HepG2 (cell line): ENCODE data around the gene CCDC70. TPM values are rescaled to one million over a fixed set of nuclear protein-coding genes. Genes with fewer than 3 reads are reported as not detected.

Source experiments
- ATAC-seq: fragments of 200-7000 bp; cut with Tn5 transposase; 3 replicates; pipeline ENCODE4 v1.9.1; 2020; ENCODE audit warnings: mild to moderate bottlenecking, moderate library complexity
- BruUV-seq: library from RNA; stranded (reverse); fragments of 400-500 nt; replicated peaks from 2 replicates; lab custom pipeline; 2021; lab: Mats Ljungman, UMichigan
- CTCF ChIA-PET: fragments of 300-600 bp; formaldehyde crosslinking; extraction: SDS; loops from one replicate; lab custom pipeline; 2021; ENCODE audit warnings: low total read pairs, inconsistent platforms, low intra/inter-chr PET ratio; lab: Yijun Ruan, JAX
- POLR2A ChIA-PET: fragments of 350-600 bp; sonication (Branson Sonifier 250); formaldehyde crosslinking; loops from one replicate; lab custom pipeline; 2020; ENCODE audit warnings: antibody characterized with exemption, inconsistent platforms; lab: Yijun Ruan, JAX
- DNase-seq: peaks from one replicate; pipeline ENCODE4 v3.0.0-alpha.2; 2015; ENCODE audit warnings: low spot score
- FAIRE-seq: peaks from 3 replicates; lab custom pipeline; 2011; peaks lifted over from hg19 to GRCh38; lab: Jason Lieb, UNC
- H2AFZ ChIP-seq: one replicate; pipeline ENCODE4 v1.6.1; 2011; ENCODE audit warnings: low read length, inconsistent platforms
- H3K27ac ChIP-seq: fragments of 300-600 bp; 3 replicates; pipeline ENCODE4 v1.8.0; 2011; ENCODE audit warnings: mixed run types, mild to moderate bottlenecking, mixed read lengths, low read length, inconsistent platforms; ENCODE audit not compliant: insufficient read depth; ENCODE audit errors: extremely low read length
- H3K27me3 ChIP-seq, 2 experiments: fragments of 200-600 bp in 1 of 2; 2 replicates in 1 of 2; 3 replicates in 1 of 2; pipeline versions ENCODE4 v1.6.0 to v1.8.0; 2011; ENCODE audit warnings: low read length in 2 of 2, mild to moderate bottlenecking in 2 of 2, moderate library complexity in 2 of 2, inconsistent platforms in 1 of 2; ENCODE audit not compliant: insufficient read depth in 2 of 2, control insufficient read depth in 1 of 2
- H3K36me3 ChIP-seq, 2 experiments: fragments of 200-600 bp in 1 of 2; replicated peaks in 1 of 2; 2 replicates in 1 of 2; 3 replicates in 1 of 2; pipeline versions ENCODE4 v1.5.1 to v1.8.0; 2011; ENCODE audit warnings: low read length in 2 of 2, inconsistent platforms in 1 of 2; ENCODE audit not compliant: insufficient read depth in 2 of 2, control insufficient read depth in 1 of 2
- H3K4me1 ChIP-seq: 2 replicates; pipeline ENCODE4 v1.5.1; 2012; ENCODE audit warnings: low read length, inconsistent platforms; ENCODE audit not compliant: insufficient read depth
- H3K4me2 ChIP-seq: 2 replicates; pipeline ENCODE4 v1.6.0; 2011; ENCODE audit warnings: low read depth, low read length, inconsistent platforms
- H3K4me3 ChIP-seq, 3 experiments: fragments of 200-600 bp in 1 of 3; sonication (generic), shearing (Covaris generic) in 1 of 3; replicated peaks in 1 of 3; 2 replicates each; pipeline ENCODE4 v1.5.1; 2011 to 2016; ENCODE audit warnings: low read length in 3 of 3, inconsistent platforms in 2 of 3, low read depth in 2 of 3, mild to moderate bottlenecking in 2 of 3, control low read depth in 1 of 3, mixed read lengths in 1 of 3; ENCODE audit not compliant: insufficient read depth in 1 of 3
- H3K79me2 ChIP-seq: one replicate; pipeline ENCODE4 v1.6.1; 2011; ENCODE audit warnings: low read length, inconsistent platforms; ENCODE audit not compliant: insufficient read depth
- H3K9ac ChIP-seq: 2 replicates; pipeline ENCODE4 v1.6.0; 2011; ENCODE audit warnings: mild to moderate bottlenecking, low read depth, low read length, inconsistent platforms; ENCODE audit not compliant: insufficient read depth
- H3K9me3 ChIP-seq: 2 replicates; pipeline ENCODE4 v1.5.1; 2012; ENCODE audit warnings: mild to moderate bottlenecking, low read length
- H4K20me1 ChIP-seq: 2 replicates; pipeline ENCODE4 v1.6.0; 2011; ENCODE audit warnings: inconsistent platforms, mild to moderate bottlenecking, low read length, moderate library complexity; ENCODE audit not compliant: insufficient read depth
- GABPB1 ChIP-seq: IDR thresholded peaks from 2 replicates; pipeline ENCODE4 v1.6.1; 2016; ENCODE audit warnings: mild to moderate bottlenecking, missing genetic modification reagents, moderate library complexity, missing compliant biosample characterization
- KDM3A ChIP-seq: IDR thresholded peaks from 2 replicates; pipeline ENCODE4 v1.6.1; 2018; ENCODE audit warnings: low read depth, missing compliant biosample characterization
- MAFF ChIP-seq: IDR thresholded peaks from 2 replicates; pipeline ENCODE4 v1.6.1; 2011; ENCODE audit warnings: low read depth, low read length, improper control_type of control experiment
- MAFG ChIP-seq: sonication (generic); formaldehyde crosslinking; IDR thresholded peaks from 2 replicates; pipeline ENCODE4 v1.5.1; 2020; ENCODE audit warnings: mild to moderate bottlenecking, missing genetic modification reagents
- MAFK ChIP-seq, 2 experiments: IDR thresholded peaks in 1 of 2; conservative IDR thresholded peaks in 1 of 2; 2 replicates each; pipeline ENCODE4 v1.6.1; 2011; ENCODE audit warnings: improper control_type of control experiment in 2 of 2, low read length in 2 of 2
- NFYB ChIP-seq: sonication (generic); formaldehyde crosslinking; IDR thresholded peaks from 2 replicates; pipeline ENCODE4 v1.4.0; 2020; ENCODE audit warnings: missing genetic modification reagents
- SP5 ChIP-seq: IDR thresholded peaks from 2 replicates; pipeline ENCODE4 v1.6.1; 2016; ENCODE audit warnings: low read depth, borderline replicate concordance
- SRSF1 ChIP-seq: fragments of 200-400 bp; formaldehyde crosslinking; optimal IDR thresholded peaks from 2 replicates; pipeline ENCODE3; 2017; ENCODE audit warnings: mild to moderate bottlenecking, low read depth, low read length, moderate library complexity
- WGBS: methylation state at CpG from one replicate; pipeline ENCODE4 v1.1.6; 2017; ENCODE audit warnings: low lambda C conversion rate; 5-methylcytosine and 5-hydroxymethylcytosine counted together
- in situ Hi-C: cut with HindIII; loops from 2 replicates; pipeline ENCODE4 v1.10.0; 2017; ENCODE audit warnings: low pct_unique_long_range_greater_than_20kb; ENCODE audit not compliant: extremely low pct_ligation_motif_present
- intact Hi-C: fragments of 100-400 bp; cut with micrococcal nuclease; formaldehyde crosslinking; loops from one replicate; pipeline ENCODE4 v1.10.0; 2022; ENCODE audit not compliant: unreplicated experiment
- polyA plus RNA-seq, 8 experiments: library from polyadenylated mRNA; depleted of rRNA in 3 of 8; stranded (reverse) in 7 of 8; unstranded in 1 of 8; fragments of >200 nt; fragmentation: Illumina TruSeq in 4 of 8; extraction: Trizol in 4 of 8; gene quantifications; 2 replicates each; pipeline versions ENCODE4 v1.2.1 to v1.2.3, GENCODE V29; 2011 to 2016; ENCODE audit warnings: low read depth in 4 of 8, missing spikeins in 1 of 8, mixed read lengths in 1 of 8; ENCODE audit not compliant: insufficient read depth in 1 of 8
- total RNA-seq, 5 experiments: library from RNA; depleted of rRNA; stranded (reverse); fragments of >200 nt; fragmentation: Illumina TruSeq; extraction: Trizol; gene quantifications; 2 replicates each; pipeline ENCODE4 v1.2.3, GENCODE V29; 2016; ENCODE audit warnings: low read depth in 1 of 5
- TF ChIP-seq, protein P1 (sequence below): sonication (generic); formaldehyde crosslinking; IDR thresholded peaks from 2 replicates; pipeline ENCODE4 v1.4.0; 2020; ENCODE audit warnings: missing genetic modification reagents, mild to moderate bottlenecking, borderline replicate concordance
- TF ChIP-seq, protein P2 (sequence below): sonication (generic); formaldehyde crosslinking; IDR thresholded peaks from 2 replicates; pipeline ENCODE4 v1.5.1; 2020; ENCODE audit warnings: mild to moderate bottlenecking, missing genetic modification reagents, borderline replicate concordance

Gene CCDC70
- total and polyA plus RNA-seq, 2 of the 13 experiments (the other 11 are each of a cell fraction or from before 2014, with no cell fraction given): 0.13 TPM; not detected in 1

DNA sequence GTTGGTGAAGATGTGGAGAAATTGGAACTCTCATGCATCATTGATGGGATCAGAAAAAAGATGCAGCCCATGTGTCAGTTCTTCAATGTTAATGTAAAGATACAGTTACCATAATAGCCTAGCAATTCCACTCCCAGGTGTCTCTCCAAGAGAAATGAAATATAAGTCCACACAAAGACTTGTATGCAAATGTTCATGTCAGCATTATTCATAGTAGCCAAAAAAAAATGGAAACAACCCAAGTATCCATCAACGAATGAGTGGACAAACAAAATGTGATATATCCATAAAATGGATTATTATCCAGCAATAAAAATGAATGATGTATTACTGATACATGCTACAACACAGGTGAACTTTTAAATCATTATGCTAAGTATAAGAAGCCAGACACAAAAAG lies 38.7 kb downstream of the CCDC70 start:
- H2AFZ ChIP-seq: no peak overlapping the region
- no peak overlapping the region for H3K4me2 ChIP-seq
- BruUV-seq: no TSS peak
- TF ChIP-seq, protein P1, sequence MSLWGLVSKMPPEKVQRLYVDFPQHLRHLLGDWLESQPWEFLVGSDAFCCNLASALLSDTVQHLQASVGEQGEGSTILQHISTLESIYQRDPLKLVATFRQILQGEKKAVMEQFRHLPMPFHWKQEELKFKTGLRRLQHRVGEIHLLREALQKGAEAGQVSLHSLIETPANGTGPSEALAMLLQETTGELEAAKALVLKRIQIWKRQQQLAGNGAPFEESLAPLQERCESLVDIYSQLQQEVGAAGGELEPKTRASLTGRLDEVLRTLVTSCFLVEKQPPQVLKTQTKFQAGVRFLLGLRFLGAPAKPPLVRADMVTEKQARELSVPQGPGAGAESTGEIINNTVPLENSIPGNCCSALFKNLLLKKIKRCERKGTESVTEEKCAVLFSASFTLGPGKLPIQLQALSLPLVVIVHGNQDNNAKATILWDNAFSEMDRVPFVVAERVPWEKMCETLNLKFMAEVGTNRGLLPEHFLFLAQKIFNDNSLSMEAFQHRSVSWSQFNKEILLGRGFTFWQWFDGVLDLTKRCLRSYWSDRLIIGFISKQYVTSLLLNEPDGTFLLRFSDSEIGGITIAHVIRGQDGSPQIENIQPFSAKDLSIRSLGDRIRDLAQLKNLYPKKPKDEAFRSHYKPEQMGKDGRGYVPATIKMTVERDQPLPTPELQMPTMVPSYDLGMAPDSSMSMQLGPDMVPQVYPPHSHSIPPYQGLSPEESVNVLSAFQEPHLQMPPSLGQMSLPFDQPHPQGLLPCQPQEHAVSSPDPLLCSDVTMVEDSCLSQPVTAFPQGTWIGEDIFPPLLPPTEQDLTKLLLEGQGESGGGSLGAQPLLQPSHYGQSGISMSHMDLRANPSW (CRISPR knock-in tag): no peak
- TF ChIP-seq MAFF: peak; percentile 65
- TF ChIP-seq SP5 (CRISPR knock-in tag): no peak
- peak; percentile 64 to 77; a peak in 3 of 4 replicates for TF ChIP-seq MAFK (conservative IDR thresholded peaks at IDR 0.05 in 1 of 2, IDR thresholded peaks at IDR 0.05 in 1 of 2; ENCODE audit: low read length in 2 of 2)
- DNase-seq (no peak), FAIRE-seq (no peak), ATAC-seq (no peak)
- no peaks in the 10 kb centered on the region for H3K27me3 ChIP-seq
- H3K4me1 ChIP-seq: no peaks in the 10 kb centered on the region
- no peaks in the 10 kb centered on the region for H4K20me1 ChIP-seq
- 97% methylated on average over 1 of the region's 1 CpG for WGBS
- no peaks in the 10 kb centered on the region for H3K9me3 ChIP-seq
- in situ Hi-C loops: no loop called here
- intact Hi-C loops: no loop called here
- no peak overlapping the region for H3K27ac ChIP-seq
- no peak overlapping the region for H3K9ac ChIP-seq
- ChIA-PET CTCF (no interaction called here), POLR2A (no interaction called here)
- H3K79me2 ChIP-seq: no peaks in the 10 kb centered on the region
- H3K4me3 ChIP-seq: no peak overlapping the region
- peaks cover 3 to 24% of the 10 kb centered on the region in 2 experiments; a peak in 4 of 5 replicates for H3K36me3 ChIP-seq

DNA sequence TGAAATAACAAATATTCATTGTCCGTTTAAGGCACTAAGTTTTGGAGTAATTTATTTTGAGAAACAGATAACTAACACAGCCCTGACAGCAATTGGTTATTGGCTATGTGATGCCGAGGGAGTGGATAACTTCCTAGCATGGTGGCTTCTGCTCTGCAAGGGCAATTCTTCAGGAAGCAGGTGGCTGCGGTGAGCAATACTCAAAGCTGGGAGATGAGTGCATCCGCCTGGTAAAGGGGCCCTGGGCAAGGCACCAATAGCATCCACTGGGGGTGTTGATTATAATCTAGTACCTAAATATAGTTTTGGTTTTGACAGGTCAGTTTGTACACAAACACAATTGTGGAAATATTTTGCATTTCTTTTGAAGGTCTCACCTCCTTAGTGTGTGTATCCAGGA lies 41.0 kb downstream of the CCDC70 start:
- Histone ChIP-seq H2AFZ (no peak overlapping the region), H3K4me3 (no peak overlapping the region), H3K27ac (no peak overlapping the region), H3K27me3 (no peaks in the 10 kb centered on the region), H3K9ac (no peak overlapping the region), H3K4me1 (peaks cover 11% of the 10 kb centered on the region), H3K4me2 (no peak overlapping the region), H3K9me3 (no peaks in the 10 kb centered on the region), H3K79me2 (no peaks in the 10 kb centered on the region), H3K36me3 (peaks cover 6 to 22% of the 10 kb centered on the region in 2 experiments; a peak in 4 of 5 replicates), H4K20me1 (no peaks in the 10 kb centered on the region)
- in situ Hi-C loops (no loop called here), intact Hi-C loops (no loop called here)
- no TSS peak for BruUV-seq
- no peak for FAIRE-seq
- DNase-seq: no peak
- ATAC-seq: no peak
- ChIA-PET CTCF (no interaction called here), POLR2A (no interaction called here)
- WGBS: 91% methylated on average over 4 of the region's 4 CpGs
- TF ChIP-seq KDM3A (CRISPR knock-in tag) (no peak), NFYB (CRISPR knock-in tag) (no peak), MAFG (CRISPR knock-in tag) (no peak), SRSF1 (no peak), GABPB1 (CRISPR knock-in tag) (no peak)
- TF ChIP-seq, protein P2, sequence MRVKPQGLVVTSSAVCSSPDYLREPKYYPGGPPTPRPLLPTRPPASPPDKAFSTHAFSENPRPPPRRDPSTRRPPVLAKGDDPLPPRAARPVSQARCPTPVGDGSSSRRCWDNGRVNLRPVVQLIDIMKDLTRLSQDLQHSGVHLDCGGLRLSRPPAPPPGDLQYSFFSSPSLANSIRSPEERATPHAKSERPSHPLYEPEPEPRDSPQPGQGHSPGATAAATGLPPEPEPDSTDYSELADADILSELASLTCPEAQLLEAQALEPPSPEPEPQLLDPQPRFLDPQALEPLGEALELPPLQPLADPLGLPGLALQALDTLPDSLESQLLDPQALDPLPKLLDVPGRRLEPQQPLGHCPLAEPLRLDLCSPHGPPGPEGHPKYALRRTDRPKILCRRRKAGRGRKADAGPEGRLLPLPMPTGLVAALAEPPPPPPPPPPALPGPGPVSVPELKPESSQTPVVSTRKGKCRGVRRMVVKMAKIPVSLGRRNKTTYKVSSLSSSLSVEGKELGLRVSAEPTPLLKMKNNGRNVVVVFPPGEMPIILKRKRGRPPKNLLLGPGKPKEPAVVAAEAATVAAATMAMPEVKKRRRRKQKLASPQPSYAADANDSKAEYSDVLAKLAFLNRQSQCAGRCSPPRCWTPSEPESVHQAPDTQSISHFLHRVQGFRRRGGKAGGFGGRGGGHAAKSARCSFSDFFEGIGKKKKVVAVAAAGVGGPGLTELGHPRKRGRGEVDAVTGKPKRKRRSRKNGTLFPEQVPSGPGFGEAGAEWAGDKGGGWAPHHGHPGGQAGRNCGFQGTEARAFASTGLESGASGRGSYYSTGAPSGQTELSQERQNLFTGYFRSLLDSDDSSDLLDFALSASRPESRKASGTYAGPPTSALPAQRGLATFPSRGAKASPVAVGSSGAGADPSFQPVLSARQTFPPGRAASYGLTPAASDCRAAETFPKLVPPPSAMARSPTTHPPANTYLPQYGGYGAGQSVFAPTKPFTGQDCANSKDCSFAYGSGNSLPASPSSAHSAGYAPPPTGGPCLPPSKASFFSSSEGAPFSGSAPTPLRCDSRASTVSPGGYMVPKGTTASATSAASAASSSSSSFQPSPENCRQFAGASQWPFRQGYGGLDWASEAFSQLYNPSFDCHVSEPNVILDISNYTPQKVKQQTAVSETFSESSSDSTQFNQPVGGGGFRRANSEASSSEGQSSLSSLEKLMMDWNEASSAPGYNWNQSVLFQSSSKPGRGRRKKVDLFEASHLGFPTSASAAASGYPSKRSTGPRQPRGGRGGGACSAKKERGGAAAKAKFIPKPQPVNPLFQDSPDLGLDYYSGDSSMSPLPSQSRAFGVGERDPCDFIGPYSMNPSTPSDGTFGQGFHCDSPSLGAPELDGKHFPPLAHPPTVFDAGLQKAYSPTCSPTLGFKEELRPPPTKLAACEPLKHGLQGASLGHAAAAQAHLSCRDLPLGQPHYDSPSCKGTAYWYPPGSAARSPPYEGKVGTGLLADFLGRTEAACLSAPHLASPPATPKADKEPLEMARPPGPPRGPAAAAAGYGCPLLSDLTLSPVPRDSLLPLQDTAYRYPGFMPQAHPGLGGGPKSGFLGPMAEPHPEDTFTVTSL (CRISPR knock-in tag): no peak
